Measurements from ENCODE around the gene NDUFB4.

The NDUFB4 gene

GRCh38 chr3:120596116-120596852, at the start of gene NDUFB4:
Gene NDUFB4, plus strand, starts transcription at chr3:120596336. Its CDS starts 24 bp downstream, at chr3:120596360.
- peak; percentile 99 for DNase-seq (ENCODE audit: low spot score)

GRCh38 chr3:120550546-120550945, 45.6 kb upstream of the NDUFB4 start:
- DNase-seq (ENCODE audit: low spot score), result no peak

GRCh38 chr3:120552184-120553172, 43.7 kb upstream of the NDUFB4 start:
- no peak for DNase-seq (ENCODE audit: low spot score)

- DNase-seq (ENCODE audit: low spot score), result no peak
Measured at GRCh38 chr3:120554812-120555606, 41.1 kb upstream of the NDUFB4 start.

GRCh38 chr3:120555657-120556509, 40.3 kb upstream of the NDUFB4 start:
- DNase-seq (ENCODE audit: low spot score), result no peak

- no peak for DNase-seq (ENCODE audit: low spot score)
Measured at GRCh38 chr3:120557115-120557514, 39.0 kb upstream of the NDUFB4 start.

- peak; percentile 81 for DNase-seq (ENCODE audit: low spot score)
Measured at GRCh38 chr3:120558771-120559241, 37.3 kb upstream of the NDUFB4 start.

GRCh38 chr3:120559242-120560061, 36.7 kb upstream of the NDUFB4 start:
- peak; percentile 64 for DNase-seq (ENCODE audit: low spot score)

- DNase-seq (ENCODE audit: low spot score), result no peak
Measured at GRCh38 chr3:120560304-120561250, 35.6 kb upstream of the NDUFB4 start.

- peak; percentile 82 for DNase-seq (ENCODE audit: low spot score)
Measured at GRCh38 chr3:120561251-120562045, 34.7 kb upstream of the NDUFB4 start.

GRCh38 chr3:120563356-120564022, 32.6 kb upstream of the NDUFB4 start:
- DNase-seq (ENCODE audit: low spot score), result no peak

GRCh38 chr3:120566243-120566975, 29.7 kb upstream of the NDUFB4 start:
- DNase-seq (ENCODE audit: low spot score), result peak; percentile 75

GRCh38 chr3:120567370-120568201, 28.6 kb upstream of the NDUFB4 start:
- peak; percentile 84 for DNase-seq (ENCODE audit: low spot score)

GRCh38 chr3:120568202-120568531, 28.0 kb upstream of the NDUFB4 start:
- DNase-seq (ENCODE audit: low spot score), result no peak

- DNase-seq (ENCODE audit: low spot score), result peak; percentile 41
Measured at GRCh38 chr3:120568598-120568997, 27.5 kb upstream of the NDUFB4 start.
